Effector memory CD8-positive, alpha-beta T cell (primary cell): ENCODE results near the gene C2orf81.

Source experiments
- ATAC-seq: fragments of 150-1000 bp; cut with Tn5 transposase; replicated peaks from 2 replicates; pipeline ENCODE4 v1.10.0; 2021; ENCODE audit warnings: mild to moderate bottlenecking, moderate library complexity
- DNase-seq, 3 experiments: peaks; one replicate each; pipeline ENCODE4 v3.0.0; 2021
- H3K27ac Mint-ChIP-seq, 2 donors: one replicate each; pipeline ENCODE4 v1.8.0; 2022; ENCODE audit warnings: mild to moderate bottlenecking in 2 of 2, mixed read lengths in 2 of 2, moderate library complexity in 2 of 2
- H3K27me3 Mint-ChIP-seq, 2 donors: one replicate each; pipeline ENCODE4 v1.8.0; 2022; ENCODE audit warnings: mixed read lengths in 2 of 2
- H3K36me3 Mint-ChIP-seq: one replicate; pipeline ENCODE4 v1.8.0; 2022; ENCODE audit warnings: mild to moderate bottlenecking, moderate library complexity, mixed read lengths; ENCODE audit not compliant: insufficient read depth
- H3K4me1 Mint-ChIP-seq, 2 donors: one replicate each; pipeline ENCODE4 v1.8.0; 2022; ENCODE audit warnings: low read depth in 2 of 2, mixed read lengths in 2 of 2
- H3K4me3 Mint-ChIP-seq, 2 donors: one replicate each; pipeline ENCODE4 v1.8.0; 2022; ENCODE audit warnings: mild to moderate bottlenecking in 2 of 2, mixed read lengths in 2 of 2, moderate library complexity in 2 of 2
- H3K9me3 Mint-ChIP-seq, 2 donors: one replicate each; pipeline ENCODE4 v1.8.0; 2022; ENCODE audit warnings: mixed read lengths in 2 of 2

C2orf81 gene

DNA sequence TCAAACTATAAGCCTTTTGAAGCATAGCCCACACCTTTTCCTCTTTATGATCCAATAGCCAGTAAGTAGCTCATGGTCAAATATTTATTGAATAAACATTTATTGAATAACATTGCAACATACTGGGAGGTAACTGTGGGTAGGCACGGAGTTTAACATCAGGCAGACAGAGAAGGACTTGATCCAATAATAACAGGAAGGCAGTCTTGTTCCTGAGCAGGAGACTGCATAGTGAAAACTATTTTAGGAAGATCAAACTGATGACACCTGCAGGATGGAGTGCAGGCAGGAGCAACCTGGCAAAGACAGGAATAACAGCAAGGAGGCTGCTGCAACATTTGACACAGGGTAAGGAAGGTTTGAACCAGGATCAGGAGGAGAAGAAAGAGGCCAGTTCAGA lies 38.2 kb downstream of the C2orf81 start:
- H3K27ac Mint-ChIP-seq: no peak overlapping the region
- H3K4me1 Mint-ChIP-seq: peaks cover 32 to 40% of the 10 kb centered on the region in 2 donors
- no peak for DNase-seq
- peaks cover 12% of the 10 kb centered on the region for H3K36me3 Mint-ChIP-seq
- no peak overlapping the region for H3K4me3 Mint-ChIP-seq
- no peaks in the 10 kb centered on the region for H3K9me3 Mint-ChIP-seq
- H3K27me3 Mint-ChIP-seq: no peaks in the 10 kb centered on the region
- no peak for ATAC-seq

DNA sequence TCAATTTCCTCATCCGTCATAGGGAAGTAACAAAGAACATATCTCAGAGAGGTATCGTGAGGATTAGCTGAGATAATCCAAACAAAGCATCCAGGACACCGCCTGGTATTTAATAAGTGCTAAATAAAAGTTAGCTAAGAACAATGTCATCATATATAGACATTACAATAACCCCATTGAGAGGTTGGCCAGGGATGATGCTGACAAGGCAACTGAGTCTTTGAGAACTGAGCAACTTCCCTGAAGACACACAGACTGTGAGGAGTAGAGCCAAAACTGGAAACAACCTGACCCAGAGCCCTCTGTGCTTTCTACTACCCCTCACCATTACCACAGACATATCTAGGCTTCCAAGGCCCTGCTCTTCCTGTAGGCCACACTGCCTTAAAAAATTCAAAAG lies 39.7 kb downstream of the C2orf81 start:
- no peaks in the 10 kb centered on the region for H3K9me3 Mint-ChIP-seq
- no peaks in the 10 kb centered on the region for H3K27me3 Mint-ChIP-seq
- DNase-seq (no peak), ATAC-seq (no peak)
- peaks cover 12% of the 10 kb centered on the region for H3K36me3 Mint-ChIP-seq
- H3K27ac Mint-ChIP-seq: peak overlapping the region; percentile 62 to 87
- peaks cover 39 to 40% of the 10 kb centered on the region in 2 donors for H3K4me1 Mint-ChIP-seq
- H3K4me3 Mint-ChIP-seq: peak overlapping the region; percentile 9 to 56

DNA sequence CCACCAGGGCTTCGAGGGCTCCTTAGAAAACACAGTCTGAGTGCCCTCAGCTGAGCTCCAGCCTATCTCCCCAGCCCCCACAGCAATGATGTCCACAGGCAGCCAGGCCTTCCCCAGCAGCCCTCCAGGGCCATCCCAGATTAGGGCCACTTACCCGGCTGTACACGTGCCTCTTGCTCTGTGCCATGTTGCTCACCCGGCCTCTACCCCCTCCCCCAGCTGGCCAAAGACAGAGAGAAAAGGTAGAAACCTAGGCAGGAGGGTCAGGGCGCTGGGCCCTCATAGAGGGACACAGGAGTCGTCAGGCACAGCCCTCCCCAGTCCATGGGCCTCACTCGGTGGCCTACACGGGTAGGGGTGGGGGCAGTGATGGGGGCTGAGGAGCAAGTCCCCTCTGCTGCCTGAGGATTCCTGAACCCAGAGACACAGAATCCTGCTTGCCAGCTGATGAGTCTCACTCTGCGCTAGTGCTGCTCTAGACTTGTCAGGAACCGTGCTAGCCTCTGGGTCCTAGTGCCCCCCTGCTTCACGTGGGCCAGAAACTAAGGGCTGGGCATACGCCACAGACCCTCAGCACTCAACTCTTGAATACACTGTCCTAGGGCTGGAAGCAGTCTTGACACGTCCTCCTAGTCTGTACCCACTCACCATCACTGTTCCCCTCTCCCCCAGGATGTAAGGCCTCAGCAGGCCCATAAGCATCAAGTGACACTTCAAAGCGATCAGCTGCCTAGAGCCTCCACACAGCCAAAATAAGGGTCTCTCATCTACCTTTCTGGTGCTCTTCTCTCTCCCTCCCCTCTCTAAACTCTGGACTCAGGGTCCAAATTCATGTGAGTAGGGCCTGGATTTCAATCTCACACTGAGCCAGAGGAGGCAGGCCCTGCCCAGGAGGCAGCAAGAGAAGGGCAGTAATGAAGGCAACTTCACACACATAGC lies 41.3 kb downstream of the C2orf81 start, which contains the start of gene DCTN1:
Gene DCTN1, minus strand, starts transcription at position 461 of the 939 bp plus-strand sequence. Its CDS starts 274 bp downstream, at position 187.
- ATAC-seq (peak; percentile 63), DNase-seq (peak in 1 of 3 experiments; percentile 10)
- Mint-ChIP-seq H3K4me1 (peaks cover 40 to 42% of the 10 kb centered on the region in 2 donors), H3K9me3 (no peaks in the 10 kb centered on the region), H3K27ac (peak within 1 kb of the TSS; percentile 30 to 87), H3K4me3 (peak within 1 kb of the TSS; percentile 68 to 70), H3K27me3 (no peaks in the 10 kb centered on the region), H3K36me3 (peaks cover 12% of the 10 kb centered on the region)

DNA sequence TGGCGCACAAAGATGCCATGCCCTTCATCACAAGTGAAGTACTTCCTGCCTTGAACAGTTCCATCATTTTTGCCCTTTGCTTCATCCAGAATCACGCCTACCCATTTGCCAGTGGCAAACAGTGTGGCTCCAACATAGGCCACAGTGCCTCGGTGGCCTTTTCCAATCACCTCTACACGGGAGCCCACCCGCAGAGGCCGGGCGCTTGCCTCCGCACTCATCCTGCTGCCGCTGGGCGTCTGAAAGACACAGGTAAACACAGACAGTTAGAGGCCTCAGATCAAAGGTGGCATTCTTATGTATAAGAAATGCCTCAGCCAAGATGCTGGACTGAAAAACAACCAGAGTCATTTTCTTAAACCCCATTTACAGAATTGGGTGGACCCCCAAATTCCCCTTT lies 43.4 kb downstream of the C2orf81 start:
- Mint-ChIP-seq H3K36me3 (peaks cover 10% of the 10 kb centered on the region), H3K27ac (no peak overlapping the region), H3K4me3 (no peak overlapping the region), H3K9me3 (no peaks in the 10 kb centered on the region), H3K4me1 (peaks cover 34 to 46% of the 10 kb centered on the region in 2 donors), H3K27me3 (no peaks in the 10 kb centered on the region)
- DNase-seq (no peak), ATAC-seq (no peak)

DNA sequence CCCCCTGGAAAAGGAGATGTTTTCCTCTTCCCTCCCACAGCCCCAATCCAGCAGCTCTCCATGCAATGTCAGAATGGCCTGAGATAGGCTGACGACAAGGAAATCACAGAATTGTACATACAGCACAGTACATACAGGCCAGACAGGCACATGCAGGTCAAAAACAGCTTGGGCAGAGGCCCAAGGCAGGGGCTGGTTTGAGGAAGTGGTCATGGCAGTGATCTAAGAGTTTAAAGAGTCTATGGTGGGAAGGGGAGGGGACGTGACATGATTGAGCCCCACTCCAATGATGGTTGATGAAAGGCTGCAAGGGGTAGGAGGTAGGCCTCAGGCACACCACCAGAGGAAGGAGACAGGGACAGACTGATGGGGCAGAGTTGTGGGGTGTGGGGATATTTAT lies 45.6 kb downstream of the C2orf81 start:
- no peak overlapping the region for H3K4me3 Mint-ChIP-seq
- peaks cover 12% of the 10 kb centered on the region for H3K36me3 Mint-ChIP-seq
- H3K27me3 Mint-ChIP-seq: no peaks in the 10 kb centered on the region
- H3K4me1 Mint-ChIP-seq: peaks cover 26 to 35% of the 10 kb centered on the region in 2 donors
- ATAC-seq (no peak), DNase-seq (no peak)
- peak overlapping the region; percentile 41 to 84 for H3K27ac Mint-ChIP-seq
- H3K9me3 Mint-ChIP-seq: no peaks in the 10 kb centered on the region

DNA sequence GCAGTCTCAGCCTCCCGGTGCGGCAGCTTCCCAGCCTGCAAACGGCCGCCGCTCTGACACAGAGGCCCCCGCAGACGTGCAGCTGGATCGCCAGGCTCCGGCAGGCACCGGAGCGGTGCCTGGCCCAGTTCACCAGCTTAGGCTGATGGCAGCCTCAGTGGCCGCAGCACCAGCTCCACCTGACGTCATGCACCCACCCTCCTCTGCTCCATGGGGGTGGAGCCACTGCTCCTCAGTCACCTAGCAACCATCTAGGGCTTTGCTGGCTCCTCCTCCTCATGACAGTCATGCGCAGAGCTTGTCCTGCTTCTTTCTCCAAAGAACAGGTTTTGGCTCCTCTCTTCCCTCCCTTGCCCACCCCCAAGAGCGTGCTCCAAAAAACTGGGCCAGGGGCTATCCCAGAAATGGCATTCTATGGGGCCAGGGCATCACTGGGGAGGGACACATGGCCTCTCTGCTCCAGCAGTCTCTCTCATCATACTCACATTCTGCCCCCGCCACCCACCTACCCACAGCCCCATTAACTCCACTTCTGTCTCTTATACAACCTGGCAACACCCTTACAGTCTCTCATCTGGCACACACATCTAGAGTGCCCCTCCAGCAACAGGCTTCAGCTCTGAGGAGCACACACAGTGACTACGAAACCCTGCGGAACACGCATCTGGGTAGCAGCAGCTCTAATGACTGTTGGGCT lies 46.8 kb downstream of the C2orf81 start:
- H3K4me1 Mint-ChIP-seq: peaks cover 14 to 25% of the 10 kb centered on the region in 2 donors
- no peaks in the 10 kb centered on the region for H3K9me3 Mint-ChIP-seq
- no peak overlapping the region for H3K4me3 Mint-ChIP-seq
- no peak for DNase-seq
- H3K27ac Mint-ChIP-seq: peak overlapping the region in 1 of 2 donors; percentile 84
- no peaks in the 10 kb centered on the region for H3K27me3 Mint-ChIP-seq
- no peak for ATAC-seq
- H3K36me3 Mint-ChIP-seq: peaks cover 24% of the 10 kb centered on the region

DNA sequence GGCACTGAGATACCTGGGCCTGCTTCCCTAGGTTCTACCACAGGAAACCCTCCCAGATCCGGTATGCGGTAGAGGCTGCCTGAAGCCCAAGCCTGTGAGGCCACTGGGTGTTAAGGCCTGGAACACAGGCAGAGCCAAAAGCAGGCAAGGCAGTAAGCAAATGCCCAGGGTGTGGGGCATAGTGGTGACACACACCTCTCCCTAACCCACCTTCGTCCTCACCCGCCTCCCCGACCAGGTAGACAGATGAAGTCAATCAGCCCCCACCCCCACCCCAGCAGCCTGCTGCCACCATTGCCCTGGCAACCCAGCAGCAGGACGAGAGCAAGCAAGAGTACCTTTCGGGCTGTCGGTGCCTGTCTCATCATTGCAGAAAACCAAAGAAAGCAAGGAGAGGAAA lies 47.4 kb downstream of the C2orf81 start:
- no peaks in the 10 kb centered on the region for H3K27me3 Mint-ChIP-seq
- no peaks in the 10 kb centered on the region for H3K9me3 Mint-ChIP-seq
- H3K36me3 Mint-ChIP-seq: peaks cover 31% of the 10 kb centered on the region
- DNase-seq (no peak), ATAC-seq (no peak)
- H3K27ac Mint-ChIP-seq: peak overlapping the region in 1 of 2 donors; percentile 16
- peaks cover 11 to 19% of the 10 kb centered on the region in 2 donors for H3K4me1 Mint-ChIP-seq
- no peak overlapping the region for H3K4me3 Mint-ChIP-seq

DNA sequence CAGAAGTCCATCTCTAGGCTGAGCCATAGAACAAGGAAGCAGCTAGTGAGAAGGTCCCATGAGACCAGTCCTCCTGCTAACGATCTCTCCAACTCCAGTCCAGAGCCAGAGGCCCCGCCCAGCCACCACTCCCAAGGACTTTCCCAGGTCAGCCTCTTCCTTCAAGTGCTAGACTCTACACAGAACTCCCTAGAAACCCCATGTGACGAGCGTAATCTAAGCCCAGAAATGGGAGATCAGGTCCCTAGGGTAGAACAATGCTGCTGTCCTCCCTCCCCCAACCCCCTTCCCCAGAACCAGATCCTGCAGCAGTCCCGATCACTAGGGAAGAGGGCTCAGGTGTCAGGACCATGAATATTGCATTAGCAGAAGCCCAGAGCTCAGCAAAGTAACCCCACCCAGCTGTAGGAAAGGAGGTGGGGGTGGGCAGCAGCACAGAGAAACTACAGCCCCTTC lies 48.2 kb downstream of the C2orf81 start:
- H3K9me3 Mint-ChIP-seq: no peaks in the 10 kb centered on the region
- H3K27me3 Mint-ChIP-seq: no peaks in the 10 kb centered on the region
- no peak overlapping the region for H3K4me3 Mint-ChIP-seq
- H3K27ac Mint-ChIP-seq: peak overlapping the region in 1 of 2 donors; percentile 57
- peaks cover 5 to 15% of the 10 kb centered on the region in 2 donors for H3K4me1 Mint-ChIP-seq
- H3K36me3 Mint-ChIP-seq: peaks cover 32% of the 10 kb centered on the region
- no peak for ATAC-seq
- no peak for DNase-seq

DNA sequence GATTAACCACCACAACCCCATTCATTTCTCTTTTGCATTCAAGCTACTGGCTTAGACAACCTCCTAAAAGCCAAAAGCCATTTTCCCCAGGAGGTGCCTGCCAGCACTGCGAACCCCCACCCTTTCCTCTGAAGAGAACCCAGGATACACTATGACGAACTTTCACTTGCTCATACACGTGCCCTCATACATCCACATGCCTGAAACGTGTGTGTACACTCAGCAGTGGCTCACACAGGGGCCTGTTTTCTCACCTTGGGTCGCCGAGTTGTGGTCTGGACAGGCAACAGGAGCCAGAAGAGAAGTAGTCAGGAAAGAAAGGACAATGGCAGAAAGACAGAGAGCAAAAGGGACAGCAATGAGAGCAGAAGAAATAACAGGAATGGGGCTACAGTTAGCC lies 48.7 kb downstream of the C2orf81 start:
- H3K27ac Mint-ChIP-seq: peak overlapping the region in 1 of 2 donors; percentile 57
- H3K4me3 Mint-ChIP-seq: no peak overlapping the region

DNA sequence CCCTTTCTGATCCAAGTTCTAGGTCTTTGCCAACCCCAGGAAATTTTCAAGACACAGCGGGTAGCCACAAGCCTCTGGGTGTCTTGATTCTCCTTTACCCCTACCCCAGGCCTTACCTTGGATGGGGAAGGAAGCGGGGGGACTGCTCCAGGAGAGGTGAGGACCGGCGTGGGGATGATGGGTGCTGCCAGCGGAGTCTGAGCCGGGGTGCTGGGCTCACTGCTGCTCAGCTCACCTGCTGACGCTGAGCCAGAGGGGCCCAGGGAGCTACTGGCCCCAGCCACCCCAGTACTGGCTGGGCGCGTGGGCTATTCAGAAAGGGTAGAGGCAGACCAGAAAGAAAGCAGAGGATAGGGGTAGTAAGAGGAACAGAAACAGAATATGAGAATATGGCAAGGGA lies 50.0 kb downstream of the C2orf81 start:
- no peak for ATAC-seq
- DNase-seq: no peak
- H3K36me3 Mint-ChIP-seq: peaks cover 47% of the 10 kb centered on the region

More for the DNA sequence above, 48.7 kb downstream of the C2orf81 start:
- DNase-seq (no peak), ATAC-seq (no peak)
- Mint-ChIP-seq H3K36me3 (peaks cover 37% of the 10 kb centered on the region), H3K9me3 (no peaks in the 10 kb centered on the region), H3K4me1 (peaks cover 5 to 12% of the 10 kb centered on the region in 2 donors), H3K27me3 (no peaks in the 10 kb centered on the region)

DNA sequence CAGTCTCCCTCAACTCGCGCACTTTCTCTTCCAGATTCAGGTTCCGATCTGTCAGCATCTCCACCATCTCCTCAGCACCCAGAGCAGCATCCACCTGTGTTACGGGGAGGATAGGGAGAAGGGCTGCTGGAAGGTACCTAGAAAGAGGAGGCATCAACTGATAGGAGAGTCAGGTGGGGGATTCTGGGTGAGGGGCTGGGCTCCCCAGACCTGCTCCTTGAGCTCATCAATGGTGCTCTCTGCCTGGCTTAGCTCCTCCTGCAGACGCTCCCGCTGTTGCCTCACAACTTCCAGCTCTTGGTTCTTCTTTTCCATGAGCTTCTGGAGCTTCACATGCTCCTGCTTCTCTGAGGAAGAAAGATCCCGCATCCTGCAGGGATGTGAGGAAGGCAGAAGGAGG lies 51.4 kb downstream of the C2orf81 start:
- Mint-ChIP-seq H3K9me3 (no peaks in the 10 kb centered on the region), H3K4me3 (no peak overlapping the region), H3K27ac (no peak overlapping the region), H3K36me3 (peaks cover 54% of the 10 kb centered on the region), H3K27me3 (no peaks in the 10 kb centered on the region), H3K4me1 (peaks cover 2 to 5% of the 10 kb centered on the region in 2 donors)
- ATAC-seq (no peak), DNase-seq (no peak)

More for the DNA sequence above, 50.0 kb downstream of the C2orf81 start:
- H3K4me1 Mint-ChIP-seq: peaks cover 5 to 7% of the 10 kb centered on the region in 2 donors
- H3K27me3 Mint-ChIP-seq: no peaks in the 10 kb centered on the region
- no peak overlapping the region for H3K4me3 Mint-ChIP-seq
- peak overlapping the region in 1 of 2 donors; percentile 5 for H3K27ac Mint-ChIP-seq
- H3K9me3 Mint-ChIP-seq: no peaks in the 10 kb centered on the region

DNA sequence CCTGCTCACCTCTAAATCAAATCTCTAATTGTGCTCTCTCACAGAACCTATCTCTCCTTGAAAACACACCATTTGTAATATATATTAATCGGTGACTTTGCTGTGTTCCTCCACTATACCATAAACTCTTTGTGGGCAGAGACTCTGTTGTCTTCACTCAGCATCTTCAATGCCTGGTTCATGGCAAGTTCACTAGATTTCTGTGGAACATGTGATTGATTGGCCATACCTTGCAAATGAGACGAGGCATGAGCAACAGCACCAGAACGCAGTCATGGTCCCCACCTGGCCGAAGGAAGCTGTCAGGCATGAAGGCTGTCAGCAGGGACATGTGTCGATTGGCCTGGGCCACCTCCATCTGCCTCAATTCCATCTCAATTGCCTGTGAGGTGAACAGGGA lies 52.9 kb downstream of the C2orf81 start:
- H3K9me3 Mint-ChIP-seq: no peaks in the 10 kb centered on the region
- H3K4me1 Mint-ChIP-seq: peaks cover 0 to 5% of the 10 kb centered on the region in 2 donors
- no peak overlapping the region for H3K4me3 Mint-ChIP-seq
- H3K27me3 Mint-ChIP-seq: no peaks in the 10 kb centered on the region
- peak overlapping the region in 1 of 2 donors; percentile 36 for H3K27ac Mint-ChIP-seq
- DNase-seq (no peak), ATAC-seq (no peak)
- H3K36me3 Mint-ChIP-seq: peaks cover 59% of the 10 kb centered on the region

DNA sequence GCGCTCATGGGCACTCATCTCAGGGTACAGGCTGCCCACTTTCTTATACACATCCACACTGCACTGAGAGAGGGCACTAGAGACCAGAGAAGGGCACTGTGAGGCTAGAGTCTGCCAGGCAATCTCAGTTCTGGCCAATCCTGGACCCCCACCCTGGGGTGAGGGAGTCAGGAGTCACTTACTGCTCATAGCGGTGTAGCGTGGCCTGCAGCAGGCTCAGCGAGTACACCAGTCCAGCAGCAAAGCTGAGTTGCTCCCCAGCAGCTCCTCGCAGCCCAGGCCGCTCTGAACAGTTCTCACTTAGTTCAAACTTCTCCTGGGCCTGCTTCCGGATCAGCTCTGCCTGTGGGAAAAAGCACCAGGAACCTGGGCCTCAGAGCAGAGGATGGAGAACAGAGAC lies 53.6 kb downstream of the C2orf81 start:
- Mint-ChIP-seq H3K4me1 (peaks cover 0 to 5% of the 10 kb centered on the region in 2 donors), H3K27ac (peak overlapping the region; percentile 15 to 36), H3K4me3 (no peak overlapping the region), H3K9me3 (no peaks in the 10 kb centered on the region), H3K27me3 (no peaks in the 10 kb centered on the region), H3K36me3 (peaks cover 59% of the 10 kb centered on the region)
- DNase-seq (no peak), ATAC-seq (no peak)
